Eye (tissue), 1 donor: ENCODE data around the gene ART4.

Source experiments
- DNase-seq: peaks from one replicate; pipeline ENCODE4 v3.0.0-alpha.2; 2015

Gene ART4

DNA sequence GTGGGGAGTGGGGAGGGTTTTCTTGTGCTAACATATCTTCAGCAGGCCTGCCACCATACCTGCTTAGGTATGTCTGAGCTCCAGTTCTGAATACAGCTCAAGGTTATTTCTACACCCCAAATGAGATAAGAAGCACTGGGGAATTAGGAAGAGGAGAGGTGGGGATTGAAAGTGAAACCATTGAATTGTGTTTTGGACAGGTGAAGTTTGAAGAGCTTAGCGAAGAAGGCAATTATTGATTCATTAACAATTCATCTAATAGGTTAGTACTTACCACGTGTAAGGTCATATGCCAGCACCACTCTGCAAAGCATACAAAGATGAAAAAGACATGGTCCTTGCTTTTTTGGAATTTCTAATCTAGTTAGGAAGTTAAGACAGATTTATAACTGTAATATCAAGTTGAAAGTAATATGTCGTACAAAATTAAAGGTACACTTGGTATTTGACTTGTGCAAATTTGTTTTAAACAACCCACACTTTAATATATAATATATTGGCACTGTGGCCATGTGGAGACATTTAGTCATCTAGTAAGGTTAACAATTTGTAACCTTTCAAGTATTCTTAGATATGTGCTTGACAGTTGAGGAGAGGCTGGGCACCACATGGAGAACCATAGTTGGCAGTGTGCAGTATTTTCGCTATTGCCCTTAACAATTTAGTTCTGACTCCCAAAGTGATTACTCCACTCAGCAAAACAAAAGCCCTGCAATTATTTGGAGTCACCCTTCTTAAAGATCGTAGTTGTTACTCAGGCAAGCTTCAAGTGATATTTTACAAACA is 33.0 kb downstream of the ART4 start:
- DNase-seq, result no peak

DNA sequence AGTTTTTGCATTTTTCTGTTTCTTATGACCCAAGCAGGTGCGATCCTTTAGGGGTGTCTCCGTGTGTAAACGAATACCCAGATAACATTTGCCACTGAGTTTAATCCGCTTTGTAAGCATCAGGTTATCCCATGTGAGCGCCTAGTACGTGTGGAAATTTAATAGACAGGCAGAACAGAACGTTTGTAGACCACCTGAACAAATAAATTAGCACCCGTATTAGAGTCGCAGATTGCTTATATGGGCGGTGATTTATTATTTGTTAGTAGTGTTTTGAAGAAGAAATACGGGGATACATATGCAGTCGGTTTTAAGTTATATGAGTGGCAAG is 39.5 kb downstream of the ART4 start:
- no peak for DNase-seq

DNA sequence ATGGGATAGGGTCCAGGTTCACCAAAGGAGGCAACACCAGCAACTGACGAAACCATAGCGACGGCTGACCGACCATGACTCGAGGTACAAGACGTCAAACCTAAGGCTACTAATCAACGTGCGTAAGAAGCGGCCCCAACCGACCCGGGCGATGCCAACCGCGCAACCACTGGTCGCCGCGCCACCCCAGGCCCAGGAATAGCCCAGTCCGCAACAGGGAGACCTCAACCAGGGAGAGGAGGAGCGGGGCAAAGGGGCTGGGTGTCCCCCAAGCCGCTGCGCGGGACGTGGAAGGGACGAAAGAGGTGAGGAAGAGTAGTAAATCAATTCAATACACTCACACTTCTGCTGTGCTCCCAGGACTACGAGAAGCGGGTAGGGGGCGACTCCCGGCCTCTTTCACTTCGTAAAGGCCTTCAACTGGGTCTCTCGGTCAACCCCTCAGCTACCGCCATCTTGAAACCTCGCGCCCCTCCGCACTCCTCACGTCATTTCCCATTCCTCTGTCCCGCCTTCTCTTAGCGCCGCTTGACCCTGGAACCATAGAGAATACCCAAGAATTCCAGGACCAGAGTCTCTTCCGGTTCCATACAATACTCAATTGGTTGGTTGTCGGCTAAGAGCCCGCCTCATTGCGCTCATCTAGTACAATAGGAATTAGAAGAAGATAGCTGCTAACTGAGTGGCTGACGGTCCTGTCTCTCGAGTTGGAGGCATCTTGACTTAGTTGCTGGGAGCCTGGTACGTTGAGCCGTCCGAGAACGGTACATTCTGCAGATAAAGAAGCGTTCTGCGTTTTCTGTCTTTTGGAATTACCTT is 40.1 kb downstream of the ART4 start, which contains the start of the genes C12orf60 and WBP11:
C12orf60 (plus strand) TSS at position 660 of the 819 bp plus-strand sequence. CDS start 19,266 bp downstream, outside the sequence.
WBP11 (minus strand) TSS at position 468 of the 819 bp plus-strand sequence. CDS start 2,095 bp downstream, outside the sequence.
- peak; percentile 99 for DNase-seq

DNA sequence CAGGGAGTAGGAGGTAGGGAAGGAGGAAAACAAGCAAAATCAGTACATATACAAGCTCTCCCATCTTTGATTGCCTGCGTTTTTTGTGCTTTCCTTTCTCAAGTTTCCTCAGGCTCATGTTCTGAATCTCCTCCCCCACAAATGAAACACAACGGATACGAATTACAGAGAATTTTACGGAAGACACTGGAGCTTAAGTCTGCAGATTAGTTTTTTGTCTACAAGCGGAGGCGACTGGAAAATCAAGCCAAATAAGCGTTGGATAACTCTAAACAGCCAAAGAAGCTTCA is 40.7 kb downstream of the ART4 start:
- no peak for DNase-seq

DNA sequence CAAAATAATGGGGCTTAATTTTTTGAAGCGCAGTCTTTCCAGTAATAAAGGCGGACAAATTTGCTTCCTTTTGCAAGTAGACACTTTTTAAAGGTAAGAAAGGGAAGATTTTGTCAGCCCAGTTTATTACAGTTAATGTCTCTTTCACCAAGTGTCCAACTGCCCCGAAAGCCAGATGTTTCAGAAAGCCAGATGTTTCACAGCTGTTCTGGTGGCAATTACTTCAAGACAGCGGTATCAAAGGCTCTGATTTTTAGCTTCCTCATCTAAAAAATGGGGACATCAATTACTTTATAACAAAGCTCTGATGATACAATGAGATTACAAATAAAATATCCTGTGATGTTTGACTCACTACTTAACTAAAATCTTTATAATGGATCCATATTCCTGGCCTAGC is 41.1 kb downstream of the ART4 start:
- DNase-seq, result peak; percentile 27

DNA sequence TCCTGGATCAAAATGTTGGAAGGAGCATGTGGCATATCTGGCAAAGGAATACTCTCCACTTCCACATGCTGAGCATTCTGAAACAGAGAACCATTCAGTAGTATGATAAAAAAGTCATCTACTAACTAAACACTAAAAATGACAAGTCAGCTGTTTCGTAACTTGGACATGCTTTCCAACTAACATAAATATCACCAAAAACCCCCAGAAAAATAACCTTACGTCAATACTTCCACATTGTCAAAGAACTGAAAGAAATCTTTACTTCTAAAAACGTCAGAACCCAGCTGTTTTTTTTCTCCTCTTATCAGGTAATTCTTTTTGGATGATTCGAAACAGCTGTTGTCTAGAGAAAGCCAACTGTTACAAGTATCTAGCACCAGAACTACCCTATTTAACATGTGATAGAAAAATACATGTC is 48.3 kb downstream of the ART4 start:
- no peak for DNase-seq

DNA sequence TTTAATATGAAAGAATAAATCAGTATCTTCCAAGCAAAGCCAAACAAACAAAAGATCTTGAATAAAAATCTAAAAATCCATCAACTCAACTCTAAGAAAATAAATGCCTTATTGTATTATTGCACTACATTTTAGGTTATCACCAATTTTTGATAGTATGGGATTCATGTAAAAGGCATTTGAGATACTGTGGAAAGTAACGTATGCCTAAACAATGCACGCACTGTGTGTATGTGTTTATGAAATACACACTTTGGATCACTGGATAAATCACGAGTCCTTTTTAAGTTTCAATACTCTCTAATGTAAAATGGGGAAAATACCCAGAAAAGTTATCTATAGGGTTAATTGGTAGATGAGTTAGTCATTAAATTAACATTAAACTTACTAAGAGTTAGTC is 57.8 kb downstream of the ART4 start:
- no peak for DNase-seq

DNA sequence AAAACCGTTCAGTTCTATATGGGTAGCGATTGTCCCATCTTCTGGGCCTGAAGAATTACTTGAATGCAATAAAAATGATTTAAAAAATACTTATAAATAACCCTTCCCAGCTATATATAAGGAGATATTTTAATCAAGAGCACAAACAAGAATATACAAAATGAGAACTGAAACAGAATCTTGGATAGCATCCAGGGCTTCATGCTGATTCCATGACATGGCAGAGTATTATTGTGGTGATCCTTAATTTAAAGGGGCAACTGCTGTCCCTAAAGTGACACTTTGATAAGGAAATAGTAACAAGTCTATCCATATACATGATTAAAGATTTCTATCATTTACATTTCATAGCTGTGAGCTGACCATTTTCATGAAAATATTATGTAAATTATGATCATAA is 58.9 kb downstream of the ART4 start:
- no peak for DNase-seq

DNA sequence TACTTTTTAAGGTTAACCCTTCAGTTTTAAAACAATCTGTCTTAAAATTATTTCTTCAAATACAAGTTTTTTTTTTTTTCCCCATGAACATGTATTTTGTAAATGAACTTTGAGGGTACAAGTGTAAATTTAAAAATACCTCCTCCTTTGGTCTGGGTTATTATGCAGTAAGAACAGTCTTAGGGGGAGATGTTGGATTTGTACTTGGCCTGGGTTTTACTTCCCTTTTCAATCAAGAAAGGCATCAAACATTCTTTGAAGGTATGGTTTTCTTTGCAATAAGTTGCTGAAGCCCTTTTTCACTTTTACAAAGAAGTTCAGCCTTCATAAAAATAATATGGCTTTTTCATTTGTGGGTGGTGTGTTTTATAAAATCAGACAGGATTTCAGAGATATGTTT is 60.6 kb downstream of the ART4 start:
- DNase-seq, result no peak

DNA sequence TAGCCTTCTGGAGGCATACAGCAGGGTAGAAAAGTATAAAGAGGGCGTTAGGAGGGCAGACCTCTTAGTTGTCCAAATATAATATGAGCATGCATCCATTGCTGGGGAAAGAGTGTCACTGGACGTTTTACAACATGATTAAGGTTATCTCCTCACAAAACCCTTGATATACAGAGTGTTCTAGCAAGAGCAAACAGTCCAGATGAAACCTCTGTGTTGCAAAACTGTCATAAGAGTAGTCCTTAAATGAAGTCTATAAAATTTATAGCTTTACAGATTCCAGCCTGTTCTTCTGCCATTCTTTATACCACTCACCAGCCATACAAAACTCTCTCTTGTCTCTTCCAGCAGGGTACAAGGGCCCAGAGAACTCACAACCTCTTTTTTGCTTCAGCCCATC is 61.8 kb downstream of the ART4 start:
- no peak for DNase-seq

DNA sequence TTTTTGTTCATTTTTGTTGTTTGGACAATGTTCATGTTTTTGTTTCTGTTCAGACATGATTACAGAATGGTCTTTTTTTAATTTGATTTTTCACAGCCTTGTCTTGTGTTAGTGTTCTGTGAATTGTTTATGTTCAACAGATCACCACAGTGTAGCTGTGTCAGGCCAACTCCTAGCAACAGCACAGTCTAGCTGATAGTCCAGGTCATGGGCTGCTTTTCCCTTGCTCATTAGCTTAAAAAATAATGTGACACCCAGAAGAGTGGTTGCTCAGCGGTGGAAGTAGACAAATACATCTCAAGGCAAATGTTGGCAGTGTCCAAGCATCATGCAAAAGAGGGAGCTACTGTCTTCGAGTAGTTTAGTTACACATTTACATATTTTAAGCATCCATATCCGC is 62.5 kb downstream of the ART4 start:
- DNase-seq, result no peak

DNA sequence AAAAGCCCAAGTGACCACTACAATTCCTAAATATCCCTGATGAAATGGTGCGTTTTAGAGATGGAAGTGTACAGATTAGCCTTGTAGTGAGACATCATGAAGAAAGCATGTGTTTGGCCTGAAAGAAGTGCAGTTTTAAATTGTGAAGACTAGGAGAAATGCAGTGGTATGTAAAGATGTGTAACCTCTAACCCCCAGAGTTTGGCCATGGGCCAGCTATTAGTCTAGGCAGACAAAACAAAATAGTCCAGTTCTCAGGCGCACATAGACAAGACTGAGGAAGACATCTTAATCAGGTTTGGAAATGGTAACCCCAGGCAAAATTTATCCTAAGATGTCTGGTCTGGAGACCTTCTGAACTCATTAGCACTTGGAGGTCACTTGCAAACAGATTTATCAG is 63.5 kb downstream of the ART4 start:
- no peak for DNase-seq

DNA sequence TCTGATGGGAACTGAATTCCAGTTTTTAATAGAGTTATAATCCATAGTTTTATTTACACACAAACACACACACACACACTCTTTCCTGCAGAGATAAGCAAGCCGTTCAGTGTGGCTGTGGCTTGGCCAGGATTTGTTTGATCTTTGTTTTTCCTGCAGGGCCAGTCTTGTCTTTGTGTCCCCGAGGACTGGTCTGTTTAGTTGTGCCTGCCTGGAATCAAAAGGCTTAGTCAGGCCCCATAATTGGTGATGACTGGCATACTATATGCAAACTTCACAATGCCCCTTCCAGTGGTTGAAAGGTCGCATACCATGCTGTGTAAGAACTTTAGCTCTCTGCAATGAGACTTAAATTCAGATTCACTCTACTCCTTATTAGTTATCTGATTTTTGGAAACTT is 66.1 kb downstream of the ART4 start:
- peak; percentile 23 for DNase-seq

DNA sequence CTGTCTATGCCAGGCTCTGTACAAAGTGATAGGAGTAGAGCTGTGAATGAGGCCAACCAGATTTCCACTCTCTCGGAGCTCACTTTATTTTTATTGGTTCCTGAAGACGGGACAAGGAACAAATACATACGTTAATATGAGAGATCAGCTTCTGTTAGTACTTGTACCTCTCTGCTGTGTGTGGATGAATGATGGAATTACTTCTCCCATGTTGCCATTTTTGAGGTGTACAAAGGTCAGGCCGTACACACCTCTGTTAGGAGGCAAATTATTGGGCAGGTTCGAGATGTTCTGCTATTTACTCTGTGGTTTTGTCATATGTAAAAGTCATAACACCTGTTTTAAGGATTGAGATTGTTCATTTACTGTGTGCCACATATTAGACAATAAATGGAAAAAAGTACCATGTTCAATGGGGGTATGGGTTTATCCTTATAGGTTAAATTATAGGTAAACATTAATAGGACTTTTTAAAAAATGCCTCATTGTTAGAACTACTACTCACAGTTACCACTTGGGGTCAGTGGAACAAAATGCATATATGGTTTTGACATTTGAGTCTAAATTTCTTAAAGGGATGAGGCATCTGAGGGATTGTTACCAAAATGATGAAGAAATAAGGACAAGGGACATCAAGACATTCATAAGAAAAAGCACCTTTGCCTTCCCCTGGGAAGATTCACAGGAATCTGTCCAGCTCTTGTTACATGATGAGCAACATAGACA is 66.9 kb downstream of the ART4 start:
- DNase-seq, result peak; percentile 10

DNA sequence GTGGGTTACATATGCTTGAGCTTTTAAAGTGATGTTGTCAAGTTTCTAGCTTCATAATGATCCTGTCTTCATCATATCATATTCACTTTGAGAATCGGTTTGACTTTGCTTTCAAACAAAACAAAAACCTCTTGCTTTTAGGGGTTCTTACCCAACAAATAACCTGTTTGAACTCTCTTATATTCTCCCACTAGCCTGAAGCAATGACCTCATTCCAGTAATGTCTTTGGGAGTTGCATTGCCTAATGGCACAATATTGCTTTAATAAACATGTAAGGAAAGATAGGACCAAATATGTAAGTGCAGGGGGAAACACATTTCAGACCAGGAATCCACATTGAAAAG is 67.7 kb downstream of the ART4 start:
- DNase-seq, result peak; percentile 37
